IPS-20b (cell line): ENCODE measurements around the gene PCED1A.
A peak's percentile ranks its signal among the peaks of the same experiment; 100 is the strongest.

Source experiments
- H3K27ac ChIP-seq: one replicate; pipeline ENCODE4 v1.5.1; 2013; ENCODE audit warnings: low read length
- H3K27me3 ChIP-seq: 2 replicates; pipeline ENCODE4 v1.6.1; 2013; ENCODE audit warnings: mild to moderate bottlenecking, low read length, inconsistent platforms; ENCODE audit not compliant: insufficient read depth
- H3K36me3 ChIP-seq: 2 replicates; pipeline ENCODE4 v1.6.1; 2013; ENCODE audit warnings: low read depth, mild to moderate bottlenecking, inconsistent platforms, low read length, moderate library complexity; ENCODE audit not compliant: insufficient read depth
- H3K4me1 ChIP-seq: 2 replicates; pipeline ENCODE4 v1.6.1; 2013; ENCODE audit warnings: mild to moderate bottlenecking, control low read depth, inconsistent platforms, low read length, moderate library complexity; ENCODE audit not compliant: insufficient read depth
- H3K4me3 ChIP-seq: 2 replicates; pipeline ENCODE4 v1.5.1; 2013; ENCODE audit warnings: mild to moderate bottlenecking, low read length, inconsistent platforms
- H3K9ac ChIP-seq: 2 replicates; pipeline ENCODE4 v1.6.1; 2013; ENCODE audit warnings: low read depth, mild to moderate bottlenecking, inconsistent platforms, low read length, moderate library complexity
- H3K9me3 ChIP-seq: 2 replicates; pipeline ENCODE4 v1.6.1; 2013; ENCODE audit warnings: mild to moderate bottlenecking, low read depth, low read length, inconsistent platforms; ENCODE audit not compliant: insufficient read depth

PCED1A gene, protein sequence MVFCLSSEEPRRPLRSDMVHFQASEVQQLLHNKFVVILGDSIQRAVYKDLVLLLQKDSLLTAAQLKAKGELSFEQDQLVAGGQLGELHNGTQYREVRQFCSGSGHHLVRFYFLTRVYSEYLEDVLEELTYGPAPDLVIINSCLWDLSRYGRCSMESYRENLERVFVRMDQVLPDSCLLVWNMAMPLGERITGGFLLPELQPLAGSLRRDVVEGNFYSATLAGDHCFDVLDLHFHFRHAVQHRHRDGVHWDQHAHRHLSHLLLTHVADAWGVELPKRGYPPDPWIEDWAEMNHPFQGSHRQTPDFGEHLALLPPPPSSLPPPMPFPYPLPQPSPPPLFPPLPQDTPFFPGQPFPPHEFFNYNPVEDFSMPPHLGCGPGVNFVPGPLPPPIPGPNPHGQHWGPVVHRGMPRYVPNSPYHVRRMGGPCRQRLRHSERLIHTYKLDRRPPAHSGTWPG

DNA sequence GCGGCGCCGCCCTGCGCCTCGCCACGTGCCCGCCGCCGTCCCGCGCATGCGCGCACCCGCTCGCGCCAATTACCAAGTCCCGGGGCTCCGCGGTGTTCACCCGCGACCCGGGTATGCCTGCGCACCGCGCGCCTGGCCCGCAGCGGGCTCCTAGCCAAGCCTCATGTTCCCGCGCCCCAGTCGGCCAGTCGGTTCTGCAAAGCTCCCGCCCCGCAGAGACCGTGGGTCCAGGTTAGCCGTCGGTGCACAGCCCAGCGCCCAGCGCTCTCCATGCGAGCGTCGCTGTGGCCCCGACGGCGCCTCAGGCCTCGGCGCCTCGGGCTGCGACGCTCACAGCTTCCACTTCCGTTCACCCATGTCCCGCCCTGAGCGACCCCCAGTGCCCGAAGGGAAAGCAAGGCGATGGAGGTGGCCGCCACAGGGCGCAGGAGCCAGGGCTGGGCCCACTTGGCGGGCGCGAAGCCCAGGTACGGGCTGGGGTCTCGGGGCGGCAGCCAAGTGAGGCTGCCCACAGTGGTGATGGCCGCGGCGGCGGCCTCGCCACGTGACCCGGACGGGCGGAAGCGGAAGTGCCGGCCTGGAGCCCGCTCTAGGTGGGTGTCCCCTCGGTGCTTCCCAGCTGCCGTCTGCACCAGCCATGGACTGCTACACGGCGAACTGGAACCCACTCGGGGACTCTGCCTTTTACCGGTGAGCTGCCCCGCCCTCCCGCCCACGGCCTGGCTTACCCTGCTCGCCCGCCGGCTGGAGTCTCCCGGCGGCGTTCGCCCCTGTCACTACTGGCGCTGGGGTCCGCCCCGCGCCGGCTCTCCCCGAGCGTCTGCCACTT lies at the start of gene PCED1A, which contains the start of gene VPS16:
TSS of gene PCED1A (minus strand) at position 518 of the 829 bp plus-strand sequence. CDS start 743 bp downstream, outside the sequence.
TSS of gene VPS16 (plus strand) at position 608 of the 829 bp plus-strand sequence. CDS start at position 638, 30 bp downstream.
- Histone ChIP-seq H3K4me3 (peak within 1 kb of the TSS; percentile 88), H3K27me3 (peaks cover 24% of the 10 kb centered on the region), H3K27ac (no peak within 1 kb of the TSS), H3K9me3 (no peaks in the 10 kb centered on the region), H3K9ac (peak within 1 kb of the TSS; percentile 73), H3K4me1 (peaks cover 3% of the 10 kb centered on the region; the same call in 1 of the 2 replicates), H3K36me3 (no peaks in the 10 kb centered on the region)

DNA sequence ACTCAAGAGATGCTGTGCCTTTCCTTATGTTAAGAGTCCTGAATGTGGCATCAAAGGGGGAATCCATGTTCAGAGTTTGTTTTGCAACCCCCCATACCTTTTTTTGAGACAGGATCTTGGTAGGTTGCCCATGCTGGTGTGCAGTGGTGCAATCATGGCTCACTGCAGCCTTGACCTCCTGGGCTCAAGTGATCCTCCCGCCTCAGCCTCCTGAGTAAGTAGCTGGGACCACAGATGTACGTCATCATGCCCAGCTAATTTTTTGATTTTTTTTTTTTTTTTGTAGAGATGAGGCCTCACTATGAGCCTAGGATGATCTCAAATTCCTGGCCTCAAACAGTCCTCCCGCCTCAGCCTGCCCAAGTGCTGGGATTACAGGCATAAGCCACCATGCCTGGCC lies 49.3 kb upstream of the PCED1A start:
- no peak overlapping the region for H3K4me3 ChIP-seq
- no peaks in the 10 kb centered on the region for H3K4me1 ChIP-seq
- no peak overlapping the region for H3K27ac ChIP-seq
- no peaks in the 10 kb centered on the region for H3K36me3 ChIP-seq
- no peaks in the 10 kb centered on the region for H3K27me3 ChIP-seq
- no peaks in the 10 kb centered on the region for H3K9me3 ChIP-seq
- no peak overlapping the region for H3K9ac ChIP-seq

DNA sequence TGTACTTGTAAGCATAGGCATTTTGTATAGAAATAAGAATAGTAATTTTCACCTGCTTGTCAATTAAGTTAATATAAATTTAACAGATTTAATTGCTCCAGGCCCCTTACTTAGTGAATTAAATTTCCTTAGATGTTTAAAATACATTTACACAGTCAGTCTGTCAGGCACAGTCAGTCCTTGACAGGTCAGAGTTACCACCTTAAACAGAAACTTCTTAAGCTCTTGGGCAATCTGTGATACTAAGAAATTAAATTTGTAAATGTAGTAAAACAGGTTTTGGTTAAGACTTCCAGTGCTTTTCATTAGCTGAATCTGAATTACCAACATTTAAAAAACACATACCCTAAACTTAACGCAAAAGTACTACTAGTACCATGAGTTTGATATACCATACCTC lies 48.8 kb upstream of the PCED1A start:
- H3K4me3 ChIP-seq = no peak overlapping the region
- H3K36me3 ChIP-seq = no peaks in the 10 kb centered on the region
- H3K27me3 ChIP-seq = no peaks in the 10 kb centered on the region
- H3K9me3 ChIP-seq = no peaks in the 10 kb centered on the region
- no peak overlapping the region for H3K9ac ChIP-seq
- no peak overlapping the region for H3K27ac ChIP-seq
- H3K4me1 ChIP-seq = no peaks in the 10 kb centered on the region

DNA sequence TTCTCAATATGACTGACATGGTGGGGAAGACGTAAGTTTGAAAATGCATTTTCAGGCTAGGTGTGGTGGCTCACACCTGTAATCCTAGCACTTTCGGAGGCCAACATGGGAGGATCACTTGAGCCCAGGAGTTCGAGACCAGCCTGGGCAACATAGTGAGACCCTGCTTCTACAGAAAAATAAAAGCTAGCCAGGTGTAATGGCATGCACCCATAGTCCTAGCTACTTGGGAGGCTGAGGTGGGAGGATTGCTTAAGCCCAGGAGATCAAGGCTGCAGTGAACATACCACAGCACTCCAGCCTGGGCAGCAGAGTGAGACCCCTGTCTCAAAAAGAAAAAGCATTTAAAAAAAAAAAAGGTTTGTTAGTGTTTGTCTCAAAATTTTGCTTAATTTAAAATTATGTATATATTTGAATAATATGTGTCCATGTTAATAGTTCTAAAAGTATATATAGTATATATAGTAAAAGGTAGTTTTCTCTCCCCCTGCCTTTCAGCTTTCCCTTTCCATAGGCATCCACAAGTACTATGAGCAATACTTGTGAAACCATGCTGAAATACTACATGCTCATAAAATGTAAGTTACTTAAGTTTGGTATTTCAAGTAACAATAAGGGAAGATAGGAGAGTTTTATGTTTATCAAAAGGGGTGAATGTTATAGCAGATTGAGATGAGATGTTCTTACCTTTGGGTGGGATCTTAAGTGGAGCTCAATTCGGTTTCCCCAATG lies 47.9 kb upstream of the PCED1A start:
- Histone ChIP-seq H3K27ac (no peak overlapping the region), H3K9me3 (no peaks in the 10 kb centered on the region), H3K4me1 (no peaks in the 10 kb centered on the region), H3K9ac (no peak overlapping the region), H3K36me3 (no peaks in the 10 kb centered on the region), H3K27me3 (no peaks in the 10 kb centered on the region), H3K4me3 (no peak overlapping the region)

DNA sequence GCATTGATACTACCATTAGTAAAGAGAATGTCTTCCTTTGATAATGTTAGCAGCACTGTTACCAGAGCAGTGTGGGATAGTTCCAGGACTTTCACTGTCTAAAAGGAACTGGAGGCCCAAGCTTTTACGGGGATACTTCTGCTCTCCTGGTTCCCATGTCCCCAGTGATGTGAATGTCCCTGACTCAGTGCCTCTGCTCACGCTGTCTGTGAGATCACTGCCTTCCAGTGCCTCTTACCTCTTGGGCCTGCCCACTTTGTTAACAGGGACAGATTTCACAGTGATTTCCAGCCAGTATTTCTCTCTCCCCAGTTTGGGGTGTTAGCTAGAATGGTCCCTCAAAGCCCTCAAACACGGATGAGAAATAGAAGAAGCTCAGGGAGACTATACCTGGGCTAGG lies 47.3 kb upstream of the PCED1A start:
- no peaks in the 10 kb centered on the region for H3K36me3 ChIP-seq
- no peak overlapping the region for H3K27ac ChIP-seq
- H3K9me3 ChIP-seq = no peaks in the 10 kb centered on the region
- no peak overlapping the region for H3K4me3 ChIP-seq
- H3K4me1 ChIP-seq = no peaks in the 10 kb centered on the region
- no peaks in the 10 kb centered on the region for H3K27me3 ChIP-seq
- H3K9ac ChIP-seq = no peak overlapping the region

DNA sequence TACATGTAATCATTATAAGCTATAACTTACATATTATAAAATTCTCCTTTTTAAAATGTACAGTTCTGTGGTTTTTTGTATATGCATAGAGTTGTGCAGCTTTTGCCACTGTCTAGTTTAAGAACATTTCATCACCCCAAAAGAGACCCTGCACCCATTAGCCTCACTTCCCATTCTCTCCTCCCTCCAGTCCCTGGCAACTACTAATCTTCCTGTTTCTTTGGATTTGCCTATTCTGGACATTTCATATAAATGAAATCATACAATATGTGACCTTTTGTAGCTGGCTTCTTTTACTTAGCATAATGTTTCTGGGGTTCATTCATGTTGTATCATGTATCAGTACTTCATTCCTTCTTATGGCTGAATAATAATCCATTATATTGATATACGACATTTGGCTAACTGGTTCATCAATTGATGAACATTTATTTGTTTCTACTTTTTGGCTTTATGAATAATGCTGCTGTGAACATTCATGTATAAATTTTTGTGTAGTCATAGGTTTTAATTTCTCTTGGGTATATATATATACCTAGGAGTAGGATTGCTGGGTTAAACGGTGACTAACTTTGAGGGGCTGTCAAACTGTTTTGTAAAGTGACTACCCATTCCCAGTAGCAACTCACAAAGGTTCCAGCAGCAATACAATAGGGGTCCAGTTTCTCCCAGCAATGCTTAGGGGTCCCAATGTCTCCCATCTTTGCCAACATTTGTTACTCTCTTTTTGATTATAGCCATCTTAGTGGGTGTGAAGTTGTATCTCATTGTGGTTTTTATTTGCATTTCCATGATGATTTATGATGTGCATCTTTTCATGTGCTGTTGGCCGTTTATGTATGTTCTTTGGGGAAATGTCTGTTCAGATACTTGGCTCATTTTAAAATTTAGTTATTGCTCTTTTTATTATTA lies 43.5 kb upstream of the PCED1A start:
- Histone ChIP-seq H3K4me1 (0 out of 2 replicates have a peak, but pooled peaks cover 3% of the 10 kb centered on the region), H3K9ac (no peak overlapping the region), H3K4me3 (no peak overlapping the region)

DNA sequence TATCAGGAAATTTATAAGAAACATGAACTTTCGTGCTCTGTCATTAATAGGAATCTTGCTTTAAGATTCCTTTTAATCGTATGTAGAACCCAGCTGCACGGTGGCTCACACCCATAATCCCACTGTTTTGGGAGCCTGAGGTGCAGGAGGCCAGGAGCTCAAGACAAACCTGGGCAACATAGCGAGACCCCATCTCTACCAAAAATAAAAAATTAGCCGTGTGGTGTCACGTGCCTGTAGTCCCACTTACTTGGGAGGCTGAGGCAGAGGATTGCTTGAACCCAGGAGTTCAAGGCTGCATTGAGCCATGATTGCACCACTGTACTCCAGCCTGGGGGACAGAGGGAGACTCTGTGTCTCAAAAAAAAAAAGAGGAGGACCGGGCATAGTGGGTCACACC lies 40.2 kb upstream of the PCED1A start:
- Histone ChIP-seq H3K4me1 (0 out of 2 replicates have a peak, but pooled peaks cover 3% of the 10 kb centered on the region), H3K9ac (no peak overlapping the region), H3K27ac (no peak overlapping the region), H3K9me3 (no peaks in the 10 kb centered on the region), H3K4me3 (no peak overlapping the region), H3K36me3 (no peaks in the 10 kb centered on the region), H3K27me3 (no peaks in the 10 kb centered on the region)

More for the DNA sequence above, 43.5 kb upstream of the PCED1A start:
- Histone ChIP-seq H3K27me3 (no peaks in the 10 kb centered on the region), H3K27ac (no peak overlapping the region), H3K36me3 (no peaks in the 10 kb centered on the region), H3K9me3 (no peaks in the 10 kb centered on the region)

DNA sequence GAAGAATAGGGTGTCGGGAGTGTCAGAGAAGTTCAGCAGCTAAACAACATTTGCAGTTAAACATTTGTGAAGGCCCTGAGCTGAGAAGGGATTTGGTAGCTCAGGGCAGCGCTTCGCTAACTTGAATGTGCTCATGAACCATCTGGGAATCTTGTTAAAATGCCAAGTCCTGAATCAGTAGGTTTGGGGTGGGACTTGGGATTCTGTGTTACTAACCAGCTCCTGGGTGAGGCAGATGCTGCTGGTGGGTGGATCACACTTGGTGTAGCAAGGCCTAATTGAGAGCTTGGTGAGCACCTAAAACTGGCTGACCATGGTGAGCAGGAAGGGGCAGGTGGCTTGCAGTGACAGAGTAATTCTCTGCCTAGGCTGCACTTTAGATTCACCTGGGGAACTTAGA lies 38.7 kb upstream of the PCED1A start:
- Histone ChIP-seq H3K4me1 (0 out of 2 replicates have a peak, but pooled peaks cover 8% of the 10 kb centered on the region), H3K9me3 (no peaks in the 10 kb centered on the region), H3K27me3 (no peaks in the 10 kb centered on the region), H3K9ac (no peak overlapping the region), H3K4me3 (no peak overlapping the region), H3K27ac (no peak overlapping the region), H3K36me3 (no peaks in the 10 kb centered on the region)

DNA sequence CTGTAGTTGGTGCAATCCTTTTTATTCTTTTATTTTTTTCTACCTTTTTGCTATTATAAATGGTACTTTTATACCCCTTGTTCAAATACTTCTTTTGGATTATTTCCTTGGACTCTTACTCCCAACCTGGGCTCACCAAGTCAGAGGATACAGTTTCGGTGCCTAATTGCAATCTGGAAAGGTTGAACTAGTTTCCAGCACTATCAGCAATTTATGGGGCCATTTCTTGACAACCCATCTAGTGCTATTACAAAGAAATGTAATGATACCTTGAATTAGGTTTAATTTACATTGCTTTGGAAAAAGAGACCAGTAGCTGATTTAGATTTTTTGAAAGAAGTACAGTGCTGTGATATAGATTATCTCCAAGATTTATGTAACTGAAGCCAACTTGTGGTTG lies 38.1 kb upstream of the PCED1A start:
- no peak overlapping the region for H3K27ac ChIP-seq
- no peak overlapping the region for H3K4me3 ChIP-seq
- no peaks in the 10 kb centered on the region for H3K27me3 ChIP-seq
- no peaks in the 10 kb centered on the region for H3K9me3 ChIP-seq
- H3K4me1 ChIP-seq = 0 out of 2 replicates have a peak, but pooled peaks cover 8% of the 10 kb centered on the region
- no peaks in the 10 kb centered on the region for H3K36me3 ChIP-seq
- H3K9ac ChIP-seq = no peak overlapping the region

DNA sequence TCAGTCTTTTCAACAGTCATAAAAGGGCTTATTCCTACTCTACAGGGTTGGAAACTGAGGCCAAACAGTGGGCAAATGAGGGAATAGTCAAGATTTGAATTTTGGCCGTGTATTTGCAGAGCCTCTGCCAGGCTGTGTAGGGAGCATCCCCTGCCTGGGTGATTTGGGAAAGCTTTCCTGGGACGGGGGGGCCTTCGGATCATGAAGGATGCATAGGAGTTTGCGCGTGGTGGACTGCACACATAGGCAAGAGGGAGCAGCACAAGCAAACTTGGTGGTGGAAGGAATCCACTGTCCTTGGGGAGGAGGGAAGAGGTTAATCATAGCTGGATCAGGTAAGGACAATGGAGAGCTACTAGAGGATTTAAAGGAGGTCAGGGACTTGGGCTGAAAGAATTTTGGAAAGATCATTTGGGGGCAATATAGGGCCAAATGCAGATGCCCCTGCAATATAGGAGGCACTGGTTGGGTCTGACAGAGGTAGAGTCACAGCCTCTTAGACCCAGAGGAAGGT lies 35.3 kb upstream of the PCED1A start:
- peaks cover 23% of the 10 kb centered on the region for H3K27me3 ChIP-seq
- H3K9ac ChIP-seq = no peak overlapping the region
- H3K4me1 ChIP-seq = peaks cover 8% of the 10 kb centered on the region; the same call in 1 of the 2 replicates
- H3K4me3 ChIP-seq = no peak overlapping the region
- H3K9me3 ChIP-seq = no peaks in the 10 kb centered on the region
- no peak overlapping the region for H3K27ac ChIP-seq
- no peaks in the 10 kb centered on the region for H3K36me3 ChIP-seq
